Parathyroid adenoma (tissue), 2 donors: ENCODE results near the gene ASB10.
A peak's percentile ranks its signal among the peaks of the same experiment; 100 is the strongest.

Source experiments
- H2AFZ ChIP-seq: fragments of 300-600 bp; sonication (generic); one replicate; pipeline ENCODE4 v1.7.0; 2017; ENCODE audit warnings: antibody characterized with exemption, mild to moderate bottlenecking
- H3K27ac ChIP-seq: fragments of 300-600 bp; sonication (generic); one replicate; pipeline ENCODE4 v1.7.0; 2017
- H3K27me3 ChIP-seq: fragments of 300-600 bp; sonication (generic); one replicate; pipeline ENCODE4 v1.7.0; 2017; ENCODE audit warnings: low read length; ENCODE audit not compliant: control insufficient read depth, insufficient read depth
- H3K36me3 ChIP-seq: fragments of 300-600 bp; sonication (generic); one replicate; pipeline ENCODE4 v1.7.0; 2017; ENCODE audit warnings: low read length; ENCODE audit not compliant: control insufficient read depth, insufficient read depth
- H3K4me1 ChIP-seq: fragments of 300-600 bp; sonication (generic); one replicate; pipeline ENCODE4 v1.7.0; 2017; ENCODE audit warnings: control low read depth
- H3K4me2 ChIP-seq: fragments of 300-600 bp; sonication (generic); one replicate; pipeline ENCODE4 v1.7.0; 2017; ENCODE audit warnings: low read length
- H3K4me3 ChIP-seq: fragments of 300-600 bp; sonication (generic); one replicate; pipeline ENCODE4 v1.7.0; 2017; ENCODE audit warnings: low read depth, low read length
- H3K79me2 ChIP-seq: fragments of 300-600 bp; sonication (generic); one replicate; pipeline ENCODE4 v1.7.0; 2017; ENCODE audit warnings: control low read depth
- H3K9ac ChIP-seq: fragments of 300-600 bp; sonication (generic); one replicate; pipeline ENCODE4 v1.7.0; 2017; ENCODE audit warnings: mild to moderate bottlenecking
- H3K9me3 ChIP-seq: fragments of 300-600 bp; sonication (generic); one replicate; pipeline ENCODE4 v1.7.0; 2017; ENCODE audit warnings: low read length; ENCODE audit not compliant: control insufficient read depth
- TF ChIP-seq, protein P1 (sequence below): fragments of 300-600 bp; sonication (generic); IDR thresholded peaks from one replicate; pipeline ENCODE4 v1.7.0; 2017; ENCODE audit warnings: antibody characterized with exemption, mild to moderate bottlenecking
- donor health status: primary hyperparathyroidism.

Gene ASB10

DNA sequence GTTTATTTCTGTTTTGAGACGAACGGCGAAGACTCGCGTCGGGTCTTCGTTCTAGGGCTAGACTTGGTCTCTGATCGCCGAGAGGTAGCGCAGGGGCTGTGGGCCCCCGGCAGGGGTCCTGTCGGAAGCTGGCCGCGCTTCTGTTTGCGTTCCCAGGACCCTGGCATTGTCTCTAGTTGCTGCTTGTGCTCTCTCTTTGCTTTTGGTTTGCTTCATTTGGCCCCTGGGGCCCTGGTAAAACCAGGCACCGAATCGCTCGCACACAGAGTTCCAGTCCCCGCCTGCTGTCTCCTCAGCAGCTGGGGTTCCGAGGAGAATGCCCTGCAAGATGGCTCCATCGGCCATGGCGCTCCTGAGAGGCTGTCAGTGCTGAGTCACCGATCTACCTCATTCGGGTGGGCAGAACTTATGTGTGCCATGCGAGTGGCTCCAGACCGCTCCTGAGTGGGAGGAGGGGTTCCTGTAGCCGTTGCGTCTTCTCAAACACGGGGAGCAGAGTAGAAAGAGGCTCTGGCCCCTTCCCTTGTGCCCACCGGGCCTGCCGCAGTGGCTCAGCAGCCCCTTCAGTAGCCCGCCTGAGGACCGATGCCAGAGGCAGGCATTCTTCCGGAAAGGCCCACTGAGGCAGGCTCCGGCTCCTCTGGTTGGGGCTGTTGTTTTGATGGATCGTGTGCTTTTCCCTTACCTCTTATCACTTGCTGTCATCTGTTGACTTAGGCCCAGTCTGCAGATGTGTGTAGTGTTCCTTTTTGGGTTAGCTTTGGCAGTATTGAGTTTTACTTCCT is 46.1 kb upstream of the ASB10 start:
- Histone ChIP-seq H3K79me2 (peaks cover 31% of the 10 kb centered on the region), H3K4me2 (peak overlapping the region; percentile 62), H3K4me3 (peak overlapping the region; percentile 87), H3K27me3 (no peaks in the 10 kb centered on the region), H3K4me1 (peaks cover 20% of the 10 kb centered on the region), H3K9me3 (no peaks in the 10 kb centered on the region), H3K36me3 (no peaks in the 10 kb centered on the region), H3K9ac (peak overlapping the region; percentile 93), H2AFZ (peak overlapping the region; percentile 100), H3K27ac (peak overlapping the region; percentile 81)
- TF ChIP-seq, protein P1, sequence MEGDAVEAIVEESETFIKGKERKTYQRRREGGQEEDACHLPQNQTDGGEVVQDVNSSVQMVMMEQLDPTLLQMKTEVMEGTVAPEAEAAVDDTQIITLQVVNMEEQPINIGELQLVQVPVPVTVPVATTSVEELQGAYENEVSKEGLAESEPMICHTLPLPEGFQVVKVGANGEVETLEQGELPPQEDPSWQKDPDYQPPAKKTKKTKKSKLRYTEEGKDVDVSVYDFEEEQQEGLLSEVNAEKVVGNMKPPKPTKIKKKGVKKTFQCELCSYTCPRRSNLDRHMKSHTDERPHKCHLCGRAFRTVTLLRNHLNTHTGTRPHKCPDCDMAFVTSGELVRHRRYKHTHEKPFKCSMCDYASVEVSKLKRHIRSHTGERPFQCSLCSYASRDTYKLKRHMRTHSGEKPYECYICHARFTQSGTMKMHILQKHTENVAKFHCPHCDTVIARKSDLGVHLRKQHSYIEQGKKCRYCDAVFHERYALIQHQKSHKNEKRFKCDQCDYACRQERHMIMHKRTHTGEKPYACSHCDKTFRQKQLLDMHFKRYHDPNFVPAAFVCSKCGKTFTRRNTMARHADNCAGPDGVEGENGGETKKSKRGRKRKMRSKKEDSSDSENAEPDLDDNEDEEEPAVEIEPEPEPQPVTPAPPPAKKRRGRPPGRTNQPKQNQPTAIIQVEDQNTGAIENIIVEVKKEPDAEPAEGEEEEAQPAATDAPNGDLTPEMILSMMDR = no peak

DNA sequence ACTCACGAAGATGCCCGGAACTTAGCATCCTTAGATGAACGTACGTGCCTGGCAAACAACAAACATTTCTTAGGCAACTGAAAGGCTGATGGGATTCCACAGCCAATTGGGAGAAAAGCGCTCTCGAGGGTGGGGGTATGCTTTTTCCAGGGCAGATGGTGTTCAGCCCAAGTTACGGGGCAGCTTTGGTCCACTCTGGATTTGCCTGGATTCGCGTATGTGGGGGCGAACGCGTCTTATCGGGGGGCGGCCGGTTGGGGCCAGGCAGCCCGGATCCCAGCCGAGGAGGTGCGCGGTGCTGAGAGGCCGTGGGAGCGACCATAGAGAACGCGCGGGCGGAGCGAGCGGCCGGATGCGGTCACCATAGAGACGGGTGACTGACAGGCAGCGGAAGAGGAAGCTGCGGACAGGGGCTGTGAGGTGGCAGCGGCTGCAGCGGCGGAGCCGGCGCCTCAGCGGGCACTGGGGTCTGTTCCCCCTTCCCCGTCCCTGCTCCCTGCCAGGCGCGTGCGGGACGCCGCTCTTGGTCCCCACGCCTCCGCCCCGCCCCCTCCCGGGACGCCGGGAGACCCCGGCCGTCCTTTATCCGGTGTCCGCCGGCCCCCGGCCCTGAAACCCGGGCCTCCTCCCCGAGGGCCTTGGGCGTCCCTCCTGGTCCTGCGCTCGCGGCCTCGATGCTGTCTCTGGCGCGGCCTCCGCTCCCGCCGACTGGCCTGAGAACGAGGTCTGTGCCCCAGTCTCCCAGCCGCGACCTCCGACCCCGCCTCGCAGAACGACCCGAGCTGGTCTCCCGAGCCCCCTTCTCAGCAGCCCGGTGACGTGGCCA is 45.3 kb upstream of the ASB10 start, which contains the start of gene CHPF2:
Gene CHPF2 (plus strand): TSS at position 393 of the 826 bp plus-strand sequence. CDS start 1,529 bp downstream, outside the sequence.
- no peaks in the 10 kb centered on the region for H3K27me3 ChIP-seq

DNA sequence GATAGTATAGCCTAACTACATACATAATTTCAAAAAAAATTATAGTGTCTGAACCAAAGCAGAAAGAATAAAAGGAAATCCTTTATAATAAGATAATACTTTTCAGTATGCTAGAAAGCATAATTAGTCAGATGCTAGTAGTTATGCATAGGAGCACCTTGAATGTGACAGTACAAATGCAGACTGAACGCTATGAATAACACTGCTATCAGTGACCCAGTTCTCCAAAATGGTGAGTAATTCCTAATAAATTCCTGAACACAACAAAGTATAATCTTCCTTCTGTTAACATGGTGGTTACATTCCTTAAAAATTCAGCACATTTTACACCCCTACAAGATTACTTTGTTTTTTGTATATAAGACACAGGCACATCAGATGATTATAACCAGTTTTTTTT is 44.0 kb upstream of the ASB10 start:
- TF ChIP-seq, protein P1 = no peak
- Histone ChIP-seq H3K36me3 (no peaks in the 10 kb centered on the region), H3K4me3 (no peak overlapping the region), H3K9me3 (no peaks in the 10 kb centered on the region), H3K27ac (no peak overlapping the region), H3K4me1 (peaks cover 25% of the 10 kb centered on the region), H2AFZ (peak overlapping the region; percentile 100), H3K9ac (no peak overlapping the region), H3K79me2 (peaks cover 37% of the 10 kb centered on the region), H3K4me2 (no peak overlapping the region), H3K27me3 (no peaks in the 10 kb centered on the region)

More for the DNA sequence above, 45.3 kb upstream of the ASB10 start, which contains the start of gene CHPF2:
- peak within 1 kb of the TSS; percentile 87 for H3K4me3 ChIP-seq
- H2AFZ ChIP-seq = peak within 1 kb of the TSS; percentile 100
- TF ChIP-seq, protein P1 = no peak
- peaks cover 23% of the 10 kb centered on the region for H3K4me1 ChIP-seq
- peak within 1 kb of the TSS; percentile 81 for H3K27ac ChIP-seq
- H3K9ac ChIP-seq = peak within 1 kb of the TSS; percentile 93
- no peaks in the 10 kb centered on the region for H3K36me3 ChIP-seq
- H3K9me3 ChIP-seq = no peaks in the 10 kb centered on the region
- peaks cover 31% of the 10 kb centered on the region for H3K79me2 ChIP-seq
- peak within 1 kb of the TSS; percentile 62 for H3K4me2 ChIP-seq

DNA sequence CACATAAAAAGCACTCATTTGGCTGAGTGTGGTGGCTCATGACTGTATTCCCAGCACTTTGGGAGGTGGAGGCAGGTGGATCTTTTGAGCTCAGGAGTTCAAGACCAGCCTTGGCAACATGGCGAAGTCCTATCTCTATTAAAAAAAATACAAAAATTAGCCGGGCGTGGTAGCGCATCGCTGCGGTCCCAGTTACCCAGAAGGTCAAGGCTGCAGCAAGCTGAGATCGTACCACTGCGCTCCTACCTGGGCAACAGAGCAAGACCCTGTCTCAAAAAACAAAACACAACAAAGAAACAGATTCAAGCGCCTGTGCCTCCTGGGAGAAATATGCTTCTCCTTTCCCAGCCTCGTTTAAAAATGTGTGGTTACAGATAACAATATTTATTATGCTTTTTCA is 42.2 kb upstream of the ASB10 start:
- peaks cover 28% of the 10 kb centered on the region for H3K4me1 ChIP-seq
- H3K4me2 ChIP-seq = no peak overlapping the region
- TF ChIP-seq, protein P1 = no peak

More for the DNA sequence above, 42.2 kb upstream of the ASB10 start:
- Histone ChIP-seq H3K9me3 (no peaks in the 10 kb centered on the region), H2AFZ (no peak overlapping the region), H3K79me2 (peaks cover 45% of the 10 kb centered on the region), H3K27me3 (no peaks in the 10 kb centered on the region), H3K4me3 (no peak overlapping the region), H3K9ac (no peak overlapping the region), H3K27ac (no peak overlapping the region), H3K36me3 (no peaks in the 10 kb centered on the region)
